Loucy (cell line): ENCODE measurements around the gene ARID1B.

ENCODE experiments used
- EZH2phosphoT487 ChIP-seq: fragments of 200-600 bp; IDR thresholded peaks from 2 replicates; pipeline ENCODE4 v1.6.1; 2018; ENCODE audit warnings: antibody characterized with exemption, mild to moderate bottlenecking, moderate library complexity, borderline replicate concordance
- TF ChIP-seq, protein P1 (sequence below): fragments of 200-600 bp; sonication (generic); conservative IDR thresholded peaks from 2 replicates; pipeline ENCODE4 v1.5.1; 2014; ENCODE audit warnings: mild to moderate bottlenecking, antibody characterized with exemption, low read length

DNA sequence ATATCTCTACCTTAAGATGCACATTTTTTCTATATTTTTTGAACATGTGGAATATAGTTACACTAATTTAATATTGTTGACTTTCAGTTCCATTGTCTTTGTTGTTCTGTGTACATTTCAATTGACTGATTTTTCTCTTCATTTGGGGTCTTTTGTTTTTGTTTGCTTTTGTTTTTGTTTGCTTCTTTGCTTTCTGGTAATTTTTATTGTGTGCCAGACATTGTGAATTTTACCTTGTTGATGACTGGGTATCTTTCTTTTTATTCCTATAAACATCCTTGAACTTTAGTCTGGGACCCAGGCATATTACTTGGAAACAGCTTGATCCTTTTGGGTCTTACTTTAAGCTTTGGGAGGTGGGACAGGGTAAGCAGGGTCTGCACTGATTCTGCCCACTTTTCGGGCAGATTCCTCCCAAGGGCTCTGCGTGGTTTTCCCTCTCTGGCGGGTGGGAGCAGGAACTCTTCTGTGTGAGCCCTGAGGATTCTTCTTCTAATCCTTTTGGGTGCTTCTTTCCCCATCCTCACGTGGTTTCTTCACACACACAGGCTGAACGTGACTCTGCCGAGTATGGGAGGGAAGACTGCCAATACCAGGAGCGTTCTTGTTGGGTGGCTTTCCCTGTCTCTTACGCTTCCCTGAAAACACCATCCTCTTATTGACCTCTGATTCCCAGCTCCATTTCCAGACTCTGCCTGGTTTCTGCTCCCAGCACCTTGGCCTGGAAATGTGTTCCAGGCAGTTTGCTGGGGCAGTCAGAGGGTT, 200.5 kb downstream of the ARID1B start:
- TF ChIP-seq, protein P1, sequence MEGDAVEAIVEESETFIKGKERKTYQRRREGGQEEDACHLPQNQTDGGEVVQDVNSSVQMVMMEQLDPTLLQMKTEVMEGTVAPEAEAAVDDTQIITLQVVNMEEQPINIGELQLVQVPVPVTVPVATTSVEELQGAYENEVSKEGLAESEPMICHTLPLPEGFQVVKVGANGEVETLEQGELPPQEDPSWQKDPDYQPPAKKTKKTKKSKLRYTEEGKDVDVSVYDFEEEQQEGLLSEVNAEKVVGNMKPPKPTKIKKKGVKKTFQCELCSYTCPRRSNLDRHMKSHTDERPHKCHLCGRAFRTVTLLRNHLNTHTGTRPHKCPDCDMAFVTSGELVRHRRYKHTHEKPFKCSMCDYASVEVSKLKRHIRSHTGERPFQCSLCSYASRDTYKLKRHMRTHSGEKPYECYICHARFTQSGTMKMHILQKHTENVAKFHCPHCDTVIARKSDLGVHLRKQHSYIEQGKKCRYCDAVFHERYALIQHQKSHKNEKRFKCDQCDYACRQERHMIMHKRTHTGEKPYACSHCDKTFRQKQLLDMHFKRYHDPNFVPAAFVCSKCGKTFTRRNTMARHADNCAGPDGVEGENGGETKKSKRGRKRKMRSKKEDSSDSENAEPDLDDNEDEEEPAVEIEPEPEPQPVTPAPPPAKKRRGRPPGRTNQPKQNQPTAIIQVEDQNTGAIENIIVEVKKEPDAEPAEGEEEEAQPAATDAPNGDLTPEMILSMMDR = no peak
- TF ChIP-seq EZH2phosphoT487 = no peak
